Karpas-422 (cell line): Measurements from ENCODE around the gene ARL15. TPM values are rescaled to one million over a fixed set of nuclear protein-coding genes. Genes with fewer than 3 reads are reported as not detected.

Experiments used
- DNase-seq: peaks from one replicate; pipeline ENCODE4 v3.0.0-alpha.2; 2015
- H2AFZ ChIP-seq: fragments of 200-600 bp; sonication (generic); 2 replicates; pipeline ENCODE4 v1.6.1; 2014; ENCODE audit warnings: antibody characterized with exemption, low read length, mixed read lengths
- H3K27ac ChIP-seq: fragments of 200-600 bp; sonication (generic); 2 replicates; pipeline ENCODE4 v1.5.1; 2014; ENCODE audit warnings: mild to moderate bottlenecking, low read length, moderate library complexity
- H3K27me3 ChIP-seq: fragments of 200-600 bp; sonication (generic); 2 replicates; pipeline ENCODE4 v1.6.1; 2014; ENCODE audit warnings: low read length, mixed read lengths
- H3K36me3 ChIP-seq: fragments of 200-600 bp; sonication (generic); 2 replicates; pipeline ENCODE4 v1.6.1; 2014; ENCODE audit warnings: low read length, mixed read lengths; ENCODE audit not compliant: insufficient read depth
- H3K4me1 ChIP-seq: fragments of 200-600 bp; sonication (generic); 2 replicates; pipeline ENCODE4 v1.6.1; 2014; ENCODE audit warnings: mild to moderate bottlenecking, low read length, mixed read lengths
- H3K4me2 ChIP-seq: fragments of 200-600 bp; sonication (generic); 2 replicates; pipeline ENCODE4 v1.6.1; 2014; ENCODE audit warnings: low read length, low read depth, mild to moderate bottlenecking; ENCODE audit not compliant: poor library complexity, severe bottlenecking
- H3K4me3 ChIP-seq: fragments of 200-600 bp; sonication (generic); 2 replicates; pipeline ENCODE4 v1.5.1; 2014; ENCODE audit warnings: mild to moderate bottlenecking, antibody characterized with exemption, low read length, mixed read lengths
- H3K79me2 ChIP-seq: fragments of 200-600 bp; sonication (generic); 2 replicates; pipeline ENCODE4 v1.6.1; 2014; ENCODE audit warnings: mild to moderate bottlenecking, low read length, mixed read lengths
- H3K9ac ChIP-seq: fragments of 200-600 bp; sonication (generic); 2 replicates; pipeline ENCODE4 v1.6.0; 2014; ENCODE audit warnings: low read length
- H3K9me2 ChIP-seq: fragments of 200-600 bp; sonication (generic), shearing (Covaris generic); replicated peaks from 2 replicates; pipeline ENCODE4 v1.6.0; 2014; ENCODE audit warnings: mild to moderate bottlenecking, low read length, moderate library complexity; ENCODE audit not compliant: insufficient read depth
- H3K9me3 ChIP-seq: fragments of 300-700, 200-600 bp; sonication (generic); 2 replicates; pipeline ENCODE4 v1.6.1; 2014; ENCODE audit warnings: low read length, mixed read lengths
- H4K20me1 ChIP-seq: fragments of 200-600 bp; sonication (generic); 2 replicates; pipeline ENCODE4 v1.6.1; 2014; ENCODE audit warnings: mild to moderate bottlenecking, antibody characterized with exemption, low read length, low read depth; ENCODE audit not compliant: insufficient read depth
- total RNA-seq: library from RNA; depleted of rRNA; stranded (reverse); fragments of >200 nt; shearing (Covaris generic); gene quantifications from 2 replicates; pipeline ENCODE4 v1.2.3, GENCODE V29; 2014; ENCODE audit warnings: low replicate concordance

The ARL15 gene
- total RNA-seq, 1 experiment from 2014 or later: 10.7 TPM

DNA sequence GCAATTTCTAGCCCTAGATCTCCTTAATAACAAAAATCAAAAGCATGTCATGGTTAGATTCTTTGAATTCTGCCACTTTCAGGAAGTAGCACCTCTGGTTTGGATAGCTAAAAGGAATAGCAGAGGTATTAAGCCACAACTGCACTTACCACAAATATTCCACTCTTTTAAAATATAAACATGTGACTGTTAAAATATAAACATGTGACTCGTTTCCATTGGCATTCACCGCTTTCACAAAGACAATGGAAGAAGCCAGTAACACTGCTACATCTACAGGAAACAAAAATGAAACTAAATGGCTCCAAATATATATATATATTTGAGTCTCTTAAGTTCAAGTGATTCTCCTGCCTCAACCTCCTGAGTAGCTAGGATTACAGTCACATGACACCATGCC is 222.9 kb downstream of the ARL15 start:
- H3K79me2 ChIP-seq: no peaks in the 10 kb centered on the region
- no peak for DNase-seq
- H3K4me1 ChIP-seq: no peaks in the 10 kb centered on the region
- no peaks in the 10 kb centered on the region for H3K9me2 ChIP-seq
- no peak overlapping the region for H3K27ac ChIP-seq
- no peak overlapping the region for H3K4me3 ChIP-seq
- H2AFZ ChIP-seq: no peak overlapping the region
- no peaks in the 10 kb centered on the region for H4K20me1 ChIP-seq
- no peak overlapping the region for H3K4me2 ChIP-seq
- H3K9ac ChIP-seq: no peak overlapping the region
- H3K36me3 ChIP-seq: no peaks in the 10 kb centered on the region
- no peaks in the 10 kb centered on the region; the same call in 1 of the 2 replicates for H3K9me3 ChIP-seq
- H3K27me3 ChIP-seq: no peaks in the 10 kb centered on the region

DNA sequence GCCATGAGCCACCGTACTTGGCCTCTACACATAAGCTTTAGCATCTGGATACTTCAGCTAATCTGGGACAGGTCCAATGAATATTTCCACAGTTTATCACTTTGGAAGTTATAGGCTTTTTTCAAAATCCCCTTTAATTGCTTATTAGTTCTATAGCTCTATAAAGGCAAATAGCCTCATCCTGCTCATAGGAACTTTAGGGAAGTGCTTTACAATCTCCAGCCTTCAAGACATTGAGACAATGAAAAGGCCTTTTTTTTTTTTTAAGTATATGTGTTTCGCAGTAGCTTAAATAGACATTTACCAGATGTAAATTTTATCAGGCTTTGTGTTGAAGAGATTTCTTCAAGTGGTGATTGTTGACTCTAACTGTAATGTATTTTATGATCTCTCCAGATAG is 224.2 kb downstream of the ARL15 start:
- Histone ChIP-seq H3K36me3 (no peaks in the 10 kb centered on the region), H3K4me1 (no peaks in the 10 kb centered on the region), H3K4me3 (no peak overlapping the region), H3K27ac (no peak overlapping the region), H3K9me2 (no peaks in the 10 kb centered on the region), H4K20me1 (no peaks in the 10 kb centered on the region), H3K9ac (no peak overlapping the region), H2AFZ (no peak overlapping the region), H3K9me3 (no peaks in the 10 kb centered on the region; the same call in 1 of the 2 replicates), H3K79me2 (no peaks in the 10 kb centered on the region), H3K4me2 (no peak overlapping the region), H3K27me3 (no peaks in the 10 kb centered on the region)
- DNase-seq: no peak

DNA sequence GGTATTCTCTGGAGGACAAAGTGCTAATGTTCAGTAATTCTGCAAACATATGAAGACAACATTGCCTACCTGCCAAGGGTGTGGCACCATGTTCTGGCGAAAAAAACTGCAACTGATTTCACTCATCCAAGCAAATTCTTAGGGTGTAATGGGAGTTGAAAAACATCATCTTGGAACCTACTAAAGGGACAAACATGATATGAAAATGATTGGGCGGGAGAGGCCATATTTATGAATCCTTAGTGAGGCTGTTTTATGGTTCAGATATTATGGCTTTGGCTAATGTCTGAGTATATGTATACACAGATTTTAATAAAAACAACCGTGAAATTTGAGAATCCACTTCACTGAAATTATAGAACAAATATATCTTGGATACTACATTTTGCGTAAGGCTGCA is 225.7 kb downstream of the ARL15 start:
- no peak overlapping the region for H3K9ac ChIP-seq
- H3K9me2 ChIP-seq: no peaks in the 10 kb centered on the region
- H3K27me3 ChIP-seq: no peaks in the 10 kb centered on the region
- no peak overlapping the region for H3K4me3 ChIP-seq
- no peaks in the 10 kb centered on the region for H3K36me3 ChIP-seq
- no peak overlapping the region for H2AFZ ChIP-seq
- H4K20me1 ChIP-seq: no peaks in the 10 kb centered on the region
- no peak overlapping the region for H3K4me2 ChIP-seq
- H3K4me1 ChIP-seq: no peaks in the 10 kb centered on the region
- H3K9me3 ChIP-seq: no peaks in the 10 kb centered on the region
- DNase-seq: no peak
- no peaks in the 10 kb centered on the region for H3K79me2 ChIP-seq
- H3K27ac ChIP-seq: no peak overlapping the region

DNA sequence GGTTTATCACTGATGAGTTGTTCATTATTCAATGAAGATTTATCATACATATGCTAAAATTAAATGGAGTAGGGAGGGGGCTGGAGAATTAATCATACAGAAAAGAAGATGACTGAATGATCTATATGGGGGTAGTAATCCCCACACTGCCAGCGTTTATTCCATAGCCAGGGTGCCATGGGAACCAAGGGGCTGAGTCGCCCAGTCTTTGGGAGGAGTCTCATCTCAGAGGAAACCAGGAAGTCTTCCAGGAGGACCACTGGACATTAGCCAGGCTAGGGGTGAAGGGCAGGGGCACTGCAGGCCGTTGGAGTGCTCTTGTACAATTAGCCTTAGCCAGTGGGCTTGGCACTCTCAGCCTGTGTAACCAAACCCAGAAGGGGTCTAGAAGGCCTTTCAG is 226.5 kb downstream of the ARL15 start:
- Histone ChIP-seq H3K4me1 (no peaks in the 10 kb centered on the region), H3K9ac (no peak overlapping the region)

DNA sequence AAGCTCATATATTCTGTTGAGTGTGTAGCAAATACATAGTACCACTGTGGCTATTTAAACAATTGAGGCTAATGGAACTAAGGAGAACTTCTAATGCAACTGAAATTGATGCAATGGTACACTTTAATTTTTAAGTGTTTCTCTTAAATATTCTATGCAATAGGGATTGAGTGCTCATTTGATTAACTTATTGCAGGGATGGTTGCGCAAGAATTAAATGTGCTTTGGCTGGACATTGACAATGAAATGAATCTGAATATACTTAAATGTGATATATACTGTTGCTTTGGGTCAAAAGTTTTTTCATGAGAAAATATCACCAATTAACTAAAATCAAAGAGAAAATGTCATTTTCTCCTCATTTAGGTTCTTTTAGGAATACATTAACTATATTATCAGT is 227.1 kb downstream of the ARL15 start:
- no peaks in the 10 kb centered on the region for H3K4me1 ChIP-seq
- no peak overlapping the region for H3K4me3 ChIP-seq
- H3K36me3 ChIP-seq: no peaks in the 10 kb centered on the region
- H3K27ac ChIP-seq: no peak overlapping the region
- no peaks in the 10 kb centered on the region for H4K20me1 ChIP-seq
- no peaks in the 10 kb centered on the region for H3K79me2 ChIP-seq
- no peak overlapping the region for H3K4me2 ChIP-seq
- DNase-seq: no peak
- H3K9ac ChIP-seq: no peak overlapping the region
- H3K9me3 ChIP-seq: no peaks in the 10 kb centered on the region
- no peak overlapping the region for H2AFZ ChIP-seq
- H3K9me2 ChIP-seq: no peaks in the 10 kb centered on the region
- H3K27me3 ChIP-seq: no peaks in the 10 kb centered on the region

More for the DNA sequence above, 226.5 kb downstream of the ARL15 start:
- Histone ChIP-seq H3K4me2 (no peak overlapping the region), H4K20me1 (no peaks in the 10 kb centered on the region), H3K79me2 (no peaks in the 10 kb centered on the region), H3K36me3 (no peaks in the 10 kb centered on the region), H3K27ac (no peak overlapping the region), H3K4me3 (no peak overlapping the region), H3K9me2 (no peaks in the 10 kb centered on the region), H2AFZ (no peak overlapping the region), H3K9me3 (no peaks in the 10 kb centered on the region), H3K27me3 (no peaks in the 10 kb centered on the region)
- DNase-seq: no peak

DNA sequence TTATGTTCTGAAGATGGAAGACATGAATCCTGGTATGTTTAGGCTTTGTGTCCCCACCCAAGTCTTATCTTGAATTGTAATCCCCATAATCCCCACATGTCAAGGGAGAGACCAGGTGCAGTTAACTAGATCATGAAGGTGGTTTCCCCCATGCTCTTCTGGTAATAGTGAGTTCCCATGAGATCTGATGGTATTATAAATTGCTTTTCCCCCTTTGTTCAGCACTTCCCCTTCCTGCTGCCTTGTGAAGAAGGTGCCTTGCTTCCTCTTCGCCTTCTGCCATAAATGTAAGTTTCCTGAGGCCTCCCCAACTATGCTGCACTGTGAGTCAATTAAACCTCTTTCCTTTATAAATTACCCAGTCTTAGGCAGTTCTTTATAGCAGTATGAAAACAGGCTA is 229.0 kb downstream of the ARL15 start:
- Histone ChIP-seq H3K36me3 (no peaks in the 10 kb centered on the region), H3K4me3 (no peak overlapping the region), H3K9ac (no peak overlapping the region), H3K79me2 (no peaks in the 10 kb centered on the region), H3K4me1 (no peaks in the 10 kb centered on the region), H3K9me2 (no peaks in the 10 kb centered on the region), H3K27me3 (no peaks in the 10 kb centered on the region), H3K9me3 (no peaks in the 10 kb centered on the region), H3K27ac (no peak overlapping the region), H4K20me1 (no peaks in the 10 kb centered on the region), H2AFZ (no peak overlapping the region), H3K4me2 (no peak overlapping the region)
- DNase-seq: no peak

DNA sequence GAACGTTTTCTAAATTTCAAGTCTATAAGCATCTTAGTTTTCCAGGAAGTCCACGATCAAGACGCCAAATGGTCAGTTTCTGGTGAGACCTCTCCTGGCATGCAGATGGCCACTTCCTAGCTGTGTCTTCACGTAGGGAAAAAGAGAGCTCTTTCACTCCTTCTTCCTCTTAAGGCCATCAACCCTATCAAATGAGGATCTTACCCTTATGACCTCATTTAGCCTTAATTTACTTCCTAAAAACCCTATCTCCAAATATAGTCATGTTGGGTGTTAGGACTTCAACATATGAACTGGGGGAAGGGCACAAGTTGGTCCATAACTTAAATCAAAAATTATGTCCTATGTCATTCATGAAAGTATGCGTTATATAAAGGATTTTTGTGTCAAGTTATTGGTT is 229.5 kb downstream of the ARL15 start:
- no peaks in the 10 kb centered on the region for H3K36me3 ChIP-seq
- no peak overlapping the region for H3K4me2 ChIP-seq
- DNase-seq: no peak

DNA sequence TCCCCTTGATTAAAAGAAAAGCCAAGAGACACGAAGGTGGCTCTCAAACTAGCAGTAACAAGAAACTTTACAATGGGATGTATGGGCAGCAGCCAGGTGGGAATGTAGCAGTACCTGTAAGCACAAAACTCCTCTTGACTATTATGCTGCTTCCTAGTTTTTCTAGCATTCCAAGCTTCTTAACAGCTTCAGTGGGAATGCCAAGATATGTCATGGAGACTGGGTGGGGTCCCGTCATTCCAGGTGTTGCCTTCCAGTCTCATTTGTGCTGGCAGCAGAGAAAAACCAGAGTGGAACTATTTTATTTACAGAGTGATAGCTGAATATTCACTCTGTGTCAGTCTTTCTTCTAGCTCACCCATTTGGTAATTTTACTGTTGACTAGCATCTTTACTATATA is 236.6 kb downstream of the ARL15 start:
- Histone ChIP-seq H3K9ac (no peak overlapping the region), H3K79me2 (no peaks in the 10 kb centered on the region), H3K4me1 (no peaks in the 10 kb centered on the region), H3K4me2 (no peak overlapping the region), H4K20me1 (no peaks in the 10 kb centered on the region), H3K27ac (no peak overlapping the region), H3K4me3 (no peak overlapping the region), H3K36me3 (no peaks in the 10 kb centered on the region), H3K9me3 (no peaks in the 10 kb centered on the region), H3K27me3 (no peaks in the 10 kb centered on the region), H2AFZ (no peak overlapping the region), H3K9me2 (no peaks in the 10 kb centered on the region)
- no peak for DNase-seq

More for the DNA sequence above, 229.5 kb downstream of the ARL15 start:
- Histone ChIP-seq H3K9ac (no peak overlapping the region), H2AFZ (no peak overlapping the region), H3K4me3 (no peak overlapping the region), H3K79me2 (no peaks in the 10 kb centered on the region), H3K27ac (no peak overlapping the region), H3K9me2 (no peaks in the 10 kb centered on the region), H3K4me1 (no peaks in the 10 kb centered on the region), H3K27me3 (no peaks in the 10 kb centered on the region), H4K20me1 (no peaks in the 10 kb centered on the region), H3K9me3 (no peaks in the 10 kb centered on the region)

DNA sequence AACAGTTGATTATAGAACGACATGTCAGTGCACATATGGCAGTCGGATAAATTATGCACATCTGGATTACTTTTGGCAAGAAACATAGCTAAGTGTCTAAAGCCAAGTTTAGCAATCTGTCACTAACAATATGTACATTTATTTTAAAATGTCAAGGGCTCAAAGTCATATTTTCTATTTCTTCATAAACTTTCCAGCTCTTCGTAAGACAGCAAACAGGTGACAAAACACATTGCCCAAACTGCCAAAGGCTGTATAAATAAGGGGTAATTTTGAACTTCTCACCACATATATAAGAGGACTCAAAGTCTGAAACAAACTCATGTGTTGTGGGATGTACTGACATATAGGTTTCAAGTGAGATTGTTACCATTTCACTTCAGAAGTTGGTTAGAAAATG is 237.2 kb downstream of the ARL15 start:
- Histone ChIP-seq H2AFZ (no peak overlapping the region), H3K4me1 (no peaks in the 10 kb centered on the region), H3K4me2 (no peak overlapping the region), H3K27ac (no peak overlapping the region), H4K20me1 (no peaks in the 10 kb centered on the region), H3K4me3 (no peak overlapping the region), H3K9me3 (no peaks in the 10 kb centered on the region), H3K27me3 (no peaks in the 10 kb centered on the region), H3K9me2 (no peaks in the 10 kb centered on the region), H3K36me3 (no peaks in the 10 kb centered on the region), H3K9ac (no peak overlapping the region), H3K79me2 (no peaks in the 10 kb centered on the region)
- no peak for DNase-seq
